H1 (cell line): Measurements from ENCODE around the gene ACTA2. TPM values are rescaled to one million over a fixed set of nuclear protein-coding genes. Genes with fewer than 3 reads are reported as not detected.

ENCODE experiments used
- CTCF ChIA-PET: fragments of 300-600 bp; sonication (Branson Sonifier 250); formaldehyde crosslinking; loops from one replicate; lab custom pipeline; 2021; ENCODE audit not compliant: partially characterized antibody; lab: Charles Lee
- POLR2A ChIA-PET: fragments of 300-600 bp; sonication (Branson Sonifier 250); formaldehyde crosslinking; loops from one replicate; lab custom pipeline; 2021; ENCODE audit warnings: inconsistent platforms; ENCODE audit not compliant: partially characterized antibody; lab: Charles Lee
- DNase-seq, 2 experiments: peaks; one replicate each; pipeline versions ENCODE4 v3.0.0 to v3.0.0-alpha.2; 2010 to 2022; ENCODE audit warnings: low spot score in 2 of 2, low read depth in 1 of 2, mixed read lengths in 1 of 2
- FAIRE-seq: peaks from 2 replicates; lab custom pipeline; 2011; peaks lifted over from hg19 to GRCh38; lab: Jason Lieb, UNC
- H2AFZ ChIP-seq: 2 replicates; pipeline ENCODE4 v1.8.1; 2012; ENCODE audit warnings: low read length, inconsistent platforms
- H2AK5ac ChIP-seq: 2 replicates; pipeline ENCODE4 v1.6.1; 2013; ENCODE audit warnings: low read depth, low read length
- H2BK120ac ChIP-seq: replicated peaks from 2 replicates; pipeline ENCODE3; 2013; ENCODE audit warnings: low read depth, low read length, inconsistent platforms
- H2BK12ac ChIP-seq: 2 replicates; pipeline ENCODE4 v1.6.1; 2013; ENCODE audit warnings: low read depth, low read length
- H2BK15ac ChIP-seq: 2 replicates; pipeline ENCODE4 v1.6.1; 2013; ENCODE audit warnings: low read length
- H2BK20ac ChIP-seq: 2 replicates; pipeline ENCODE4 v1.6.1; 2013; ENCODE audit warnings: low read length
- H2BK5ac ChIP-seq: 2 replicates; pipeline ENCODE4 v1.6.1; 2013; ENCODE audit warnings: low read depth, low read length
- H3K14ac ChIP-seq: 2 replicates; pipeline ENCODE4 v1.6.1; 2013; ENCODE audit warnings: inconsistent platforms; ENCODE audit not compliant: insufficient read length
- H3K18ac ChIP-seq: 2 replicates; pipeline ENCODE4 v1.6.1; 2013; ENCODE audit warnings: low read length; ENCODE audit errors: extremely low read depth
- H3K23ac ChIP-seq: 2 replicates; pipeline ENCODE4 v1.6.1; 2013; ENCODE audit warnings: inconsistent platforms; ENCODE audit not compliant: insufficient read length
- H3K23me2 ChIP-seq: 2 replicates; pipeline ENCODE4 v1.6.1; 2013; ENCODE audit warnings: low read depth, low read length
- H3K27ac ChIP-seq: 2 replicates; pipeline ENCODE4 v1.6.1; 2011; ENCODE audit warnings: low read depth, low read length, inconsistent platforms
- H3K27me3 ChIP-seq, 4 experiments: replicated peaks in 1 of 4; 1 replicate in 1 of 4; 2 replicates in 3 of 4; pipeline versions ENCODE4 v1.6.1 to v1.8.1; 2011 to 2013; ENCODE audit warnings: low read length in 3 of 4, mild to moderate bottlenecking in 3 of 4, inconsistent platforms in 2 of 4, mixed read lengths in 2 of 4, moderate library complexity in 1 of 4; ENCODE audit not compliant: control insufficient read depth in 3 of 4, insufficient read depth in 3 of 4; ENCODE audit errors: extremely low read depth in 1 of 4
- H3K36me3 ChIP-seq, 4 experiments: 2 replicates each; pipeline versions ENCODE4 v1.6.1 to v1.8.1; 2011 to 2013; ENCODE audit warnings: mild to moderate bottlenecking in 4 of 4, low read length in 3 of 4, moderate library complexity in 2 of 4, control low read depth in 1 of 4, inconsistent platforms in 1 of 4; ENCODE audit not compliant: insufficient read depth in 4 of 4, control insufficient read depth in 2 of 4
- H3K4ac ChIP-seq: replicated peaks from 2 replicates; pipeline ENCODE3; 2013; ENCODE audit warnings: low read length, low read depth, mixed read lengths, inconsistent platforms; ENCODE audit not compliant: insufficient read length
- H3K4me1 ChIP-seq, 4 experiments: replicated peaks in 1 of 4; 1 replicate in 1 of 4; 2 replicates in 3 of 4; pipeline versions ENCODE4 v1.6.1 to v1.8.1; 2011 to 2013; ENCODE audit warnings: low read length in 3 of 4, inconsistent platforms in 2 of 4, mixed read lengths in 1 of 4; ENCODE audit not compliant: insufficient read depth in 4 of 4, control insufficient read depth in 3 of 4
- H3K4me2 ChIP-seq, 2 experiments: 2 replicates each; pipeline versions ENCODE4 v1.6.1 to v1.8.1; 2011 to 2013; ENCODE audit warnings: low read depth in 2 of 2, low read length in 2 of 2, control low read depth in 1 of 2, inconsistent platforms in 1 of 2, mild to moderate bottlenecking in 1 of 2; ENCODE audit not compliant: insufficient read depth in 1 of 2
- H3K4me3 ChIP-seq, 4 experiments: fragments of 200-600, 300-600 bp in 1 of 4; sonication (generic), shearing (Covaris generic), sonication (Bioruptor Twin) in 1 of 4; 2 replicates each; pipeline versions ENCODE4 v1.5.1 to v1.8.1; 2011 to 2016; ENCODE audit warnings: low read length in 4 of 4, low read depth in 3 of 4, control low read depth in 2 of 4, inconsistent platforms in 2 of 4, mild to moderate bottlenecking in 2 of 4, mixed read lengths in 1 of 4, moderate library complexity in 1 of 4; ENCODE audit not compliant: insufficient read depth in 2 of 4; ENCODE audit errors: extremely low read depth in 1 of 4
- H3K56ac ChIP-seq: replicated peaks from 2 replicates; pipeline ENCODE3; 2013; ENCODE audit warnings: low read depth, mild to moderate bottlenecking, mixed read lengths, low read length, inconsistent platforms; ENCODE audit not compliant: insufficient read length
- H3K79me1 ChIP-seq: 2 replicates; pipeline ENCODE4 v1.6.1; 2013; ENCODE audit warnings: low read depth, low read length, control low read depth
- H3K79me2 ChIP-seq, 2 experiments: 2 replicates each; pipeline versions ENCODE4 v1.6.1 to v1.8.1; 2012 to 2013; ENCODE audit warnings: low read length in 2 of 2, mild to moderate bottlenecking in 2 of 2, inconsistent platforms in 1 of 2; ENCODE audit not compliant: insufficient read depth in 2 of 2, control insufficient read depth in 1 of 2
- H3K9ac ChIP-seq, 4 experiments: replicated peaks in 1 of 4; 1 replicate in 1 of 4; 2 replicates in 3 of 4; pipeline versions ENCODE4 v1.6.1 to v1.8.1; 2011 to 2013; ENCODE audit warnings: low read depth in 3 of 4, low read length in 3 of 4, control low read depth in 2 of 4, mild to moderate bottlenecking in 2 of 4, moderate library complexity in 2 of 4, inconsistent platforms in 1 of 4; ENCODE audit errors: extremely low read depth in 1 of 4
- H3K9me3 ChIP-seq, 2 experiments: 2 replicates each; pipeline versions ENCODE4 v1.6.1 to v1.8.1; 2012 to 2013; ENCODE audit warnings: mild to moderate bottlenecking in 2 of 2, moderate library complexity in 2 of 2, control low read depth in 1 of 2, inconsistent platforms in 1 of 2, low read depth in 1 of 2, low read length in 1 of 2, mixed read lengths in 1 of 2; ENCODE audit not compliant: insufficient read depth in 2 of 2
- H4K20me1 ChIP-seq, 2 experiments: replicated peaks in 1 of 2; 2 replicates each; pipeline versions ENCODE3 to v1.8.1; 2011 to 2013; ENCODE audit warnings: inconsistent platforms in 2 of 2, low read length in 2 of 2, mild to moderate bottlenecking in 1 of 2; ENCODE audit not compliant: insufficient read depth in 2 of 2, control insufficient read depth in 1 of 2
- H4K5ac ChIP-seq: 2 replicates; pipeline ENCODE4 v1.6.1; 2013; ENCODE audit warnings: low read length, low read depth, mixed read lengths, inconsistent platforms; ENCODE audit not compliant: insufficient read length
- H4K8ac ChIP-seq: 2 replicates; pipeline ENCODE4 v1.8.0; 2013; ENCODE audit warnings: mild to moderate bottlenecking, moderate library complexity, low read length, inconsistent platforms; ENCODE audit not compliant: insufficient read depth; ENCODE audit errors: extremely low read depth
- H4K91ac ChIP-seq: replicated peaks from 2 replicates; pipeline ENCODE3; 2013; ENCODE audit warnings: low read length, mixed read lengths, inconsistent platforms; ENCODE audit not compliant: insufficient read length
- SP1 ChIP-seq: IDR thresholded peaks from 2 replicates; pipeline ENCODE4 v1.6.1; 2011; ENCODE audit warnings: low read depth, low read length
- WGBS, 2 experiments: shearing (Covaris generic) in 1 of 2; methylation state at CpG; one replicate each; pipeline versions ENCODE4 v1.1.6 to v1.1.7; 2013 to 2015; ENCODE audit warnings: low lambda C conversion rate in 2 of 2, mixed read lengths in 2 of 2, inconsistent platforms in 1 of 2, low coverage in 1 of 2, missing lambda C conversion rate in 1 of 2; ENCODE audit not compliant: insufficient replicate concordance in 2 of 2, insufficient coverage in 1 of 2, insufficient read length in 1 of 2; ENCODE audit errors: extremely low coverage in 1 of 2, missing lambda C conversion rate in 1 of 2; 5-methylcytosine and 5-hydroxymethylcytosine counted together
- polyA plus RNA-seq, 7 experiments: library from polyadenylated mRNA; depleted of rRNA in 3 of 7; stranded (reverse) in 5 of 7; unstranded in 2 of 7; fragments of >200 nt in 5 of 7; fragments of 200-250 nt in 2 of 7; gene quantifications; 1 replicate in 5 of 7; 2 replicates in 1 of 7; 4 replicates in 1 of 7; pipeline versions ENCODE4 v1.2.1 to v1.2.3, GENCODE V29; 2011 to 2013; ENCODE audit warnings: missing spikeins in 2 of 7, mixed read lengths in 2 of 7
- total RNA-seq: library from RNA; stranded (reverse); fragmentation: NEBNext Ultra II Directional; extraction: Animal tissue kit (Norgen Biotek cat#: 25700); gene quantifications from 2 replicates; pipeline ENCODE4 v1.2.1, GENCODE V29; 2021

ACTA2 gene
- total and polyA plus RNA-seq, 2 of the 8 experiments (the other 6 are each of a cell fraction or from before 2014, with no cell fraction given), result 3.5 to 8.9 TPM

GRCh38 chr10:88903715-88904114 lies 48.9 kb downstream of the ACTA2 start:
- H2BK12ac ChIP-seq, result no peak overlapping the region
- 90% methylated on average over 3 of the region's 3 CpGs; no CpG with 5 or more reads in 1 of the 2 experiments for WGBS, 2 experiments
- no peak overlapping the region for H2AFZ ChIP-seq
- no peaks in the 10 kb centered on the region for H3K23me2 ChIP-seq
- no peak overlapping the region for H2BK15ac ChIP-seq
- H2BK120ac ChIP-seq, result no peak overlapping the region
- ChIA-PET POLR2A (no interaction called here), CTCF (interaction anchor here (1.1 to 1.5 kb wide), 2 partner anchors 31 to 68 kb away, joined by 3 read pairs; no protein-coding TSS in a partner anchor)
- H3K23ac ChIP-seq, result no peak overlapping the region
- no peaks in the 10 kb centered on the region for H3K79me1 ChIP-seq
- DNase-seq (no peak), FAIRE-seq (no peak)
- no peak overlapping the region for H3K27ac ChIP-seq
- no peak overlapping the region for H2AK5ac ChIP-seq
- no peak overlapping the region for H4K91ac ChIP-seq
- no peak overlapping the region for H3K4ac ChIP-seq
- no peaks in the 10 kb centered on the region for H4K20me1 ChIP-seq
- no peak overlapping the region for H2BK20ac ChIP-seq
- no peak for TF ChIP-seq SP1
- H3K9ac ChIP-seq, result no peak overlapping the region
- no peaks in the 10 kb centered on the region for H3K79me2 ChIP-seq
- H4K8ac ChIP-seq, result no peak overlapping the region
- no peak overlapping the region for H4K5ac ChIP-seq
- H3K9me3 ChIP-seq, result no peaks in the 10 kb centered on the region
- H3K56ac ChIP-seq, result no peak overlapping the region
- no peak overlapping the region for H2BK5ac ChIP-seq
- no peaks in the 10 kb centered on the region for H3K4me1 ChIP-seq
- H3K14ac ChIP-seq, result no peak overlapping the region
- H3K36me3 ChIP-seq, result no peaks in the 10 kb centered on the region; a peak in 1 of 8 replicates
- H3K18ac ChIP-seq, result no peak overlapping the region
- no peak overlapping the region for H3K4me3 ChIP-seq
- no peaks in the 10 kb centered on the region for H3K27me3 ChIP-seq
- H3K4me2 ChIP-seq, result no peak overlapping the region
